ENCODE data around the gene PLOD3. TPM values are rescaled to one million over a fixed set of nuclear protein-coding genes. Genes with fewer than 3 reads are reported as not detected.

Gene PLOD3
- total RNA-seq, 1 experiment from 2014 or later, result 74.5 TPM

DNA sequence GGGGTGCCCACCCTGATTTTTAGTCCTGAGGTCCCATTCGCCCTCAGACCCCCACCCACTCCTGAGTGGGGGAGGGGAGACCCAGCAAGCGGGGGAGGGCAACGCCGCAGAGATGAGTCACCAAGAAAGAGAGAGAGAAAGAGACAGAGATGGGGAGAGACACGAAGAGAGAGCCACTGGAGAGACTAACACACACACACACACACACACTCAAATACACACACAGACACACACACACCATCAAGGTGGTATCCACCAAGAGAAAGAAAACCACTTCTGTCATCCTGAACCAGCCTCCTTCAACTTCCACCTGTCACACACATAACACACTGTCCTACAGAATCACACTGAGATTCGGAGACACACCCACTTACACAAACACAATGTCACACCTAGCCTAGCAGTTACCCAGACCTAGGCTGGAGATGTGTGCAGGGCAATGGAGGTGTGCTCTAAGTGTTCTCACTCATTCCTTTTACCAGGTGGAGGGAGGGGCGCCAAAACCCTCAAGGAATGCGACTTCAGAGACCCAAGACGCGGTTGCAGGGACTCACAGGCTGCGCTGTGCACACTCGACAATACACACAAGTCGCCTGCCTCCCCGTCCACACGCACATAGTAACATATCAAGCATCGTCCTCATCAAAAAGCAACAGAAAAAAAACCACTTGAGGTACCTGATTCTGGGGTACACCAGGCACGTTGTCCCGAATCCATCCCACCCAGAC lies 48.1 kb downstream of the PLOD3 start:
- TF ChIP-seq CTCF (conservative IDR thresholded peaks at IDR 0.05), result no peak
- Histone ChIP-seq H2BK20ac (ENCODE audit: low read depth, low read length, poor library complexity, severe bottlenecking) (no peak overlapping the region), H3K23me2 (ENCODE audit: insufficient read length, low read depth, low read length, poor library complexity, severe bottlenecking) (peaks cover 58% of the 10 kb centered on the region), H3K56ac (ENCODE audit: insufficient read length, low read depth, low read length) (no peak overlapping the region), H3K79me1 (ENCODE audit: insufficient read depth, low read depth, low read length, poor library complexity, severe bottlenecking) (no peaks in the 10 kb centered on the region), H2BK15ac (ENCODE audit: low read depth, low read length) (no peak overlapping the region), H3K14ac (ENCODE audit: insufficient read depth, low read length) (no peak overlapping the region), H2AFZ (ENCODE audit: low read length) (no peak overlapping the region), H4K91ac (ENCODE audit: insufficient read length, low read depth, low read length) (no peak overlapping the region), H4K5ac (ENCODE audit: insufficient read length, low read depth, low read length) (no peak overlapping the region), H3K9ac (ENCODE audit: extremely low read depth, insufficient read length, low read length) (no peak overlapping the region), H3K27me3 (ENCODE audit: insufficient read depth, low read length) (peaks cover 49% of the 10 kb centered on the region), H3K4me2 (ENCODE audit: insufficient read depth, insufficient read length, low read length) (peak overlapping the region; percentile 63), H3K79me2 (ENCODE audit: insufficient read depth, low read length) (no peaks in the 10 kb centered on the region), H3K23ac (ENCODE audit: insufficient read length, low read depth, low read length) (no peak overlapping the region), H3T11ph (ENCODE audit: low read length) (no peak overlapping the region), H3K27ac (ENCODE audit: insufficient read length, low read depth, low read length) (no peak overlapping the region), H3K9me3 (ENCODE audit: control insufficient read depth, low read depth, low read length) (no peaks in the 10 kb centered on the region), H3K4ac (ENCODE audit: low read depth, low read length) (no peak overlapping the region), H3K18ac (ENCODE audit: insufficient read length, low read depth, low read length) (peak overlapping the region; percentile 22), H3K4me1 (ENCODE audit: insufficient read depth, low read length) (peaks cover 16% of the 10 kb centered on the region; the same call in 1 of the 2 replicates), H2BK12ac (ENCODE audit: insufficient read length, low read depth, low read length) (no peak overlapping the region), H2AK5ac (ENCODE audit: insufficient read length, low read length) (no peak overlapping the region), H2BK120ac (ENCODE audit: low read depth, low read length, poor library complexity, severe bottlenecking) (no peak overlapping the region), H4K8ac (replicated peaks; ENCODE audit: insufficient read length, low read depth, low read length) (no peak overlapping the region), H4K20me1 (ENCODE audit: control insufficient read depth, insufficient read depth, insufficient read length) (no peaks in the 10 kb centered on the region), H2BK5ac (ENCODE audit: insufficient read length, low read length) (no peak overlapping the region)
- Mint-ChIP-seq H3K4me1 (peaks cover 66 to 80% of the 10 kb centered on the region in 2 experiments), H3K27ac (no peak overlapping the region), H3K4me3 (peak overlapping the region; percentile 79 to 87), H3K9me3 (no peaks in the 10 kb centered on the region; a peak in 1 of 5 replicates), H3K27me3 (ENCODE audit: low read depth) (peaks cover 95% of the 10 kb centered on the region), H3K36me3 (ENCODE audit: insufficient read depth in 1 of 3, low read depth in 3 of 3) (no peaks in the 10 kb centered on the region)
- WGBS (ENCODE audit: extremely low coverage, insufficient read length, low lambda C conversion rate), result no CpG with 5 or more reads among the region's 18 CpGs
- DNase-seq, result peak; percentile 33

Data from H9 (cell line).